ENCODE measurements around the gene EZH2. TPM values are rescaled to one million over a fixed set of nuclear protein-coding genes. Genes with fewer than 3 reads are reported as not detected.

The EZH2 gene
- total RNA-seq, 1 donor from 2014 or later, result 37.5 TPM

GRCh38 chr7:148803094-148803493 lies 81.0 kb downstream of the EZH2 start:
- no peaks in the 10 kb centered on the region for H3K9me3 Mint-ChIP-seq (ENCODE audit: unreplicated experiment)
- DNase-seq (ENCODE audit: low spot score), result no peak
- H3K4me1 Mint-ChIP-seq (ENCODE audit: unreplicated experiment), result no peaks in the 10 kb centered on the region
- TF ChIP-seq CTCF (IDR thresholded peaks at IDR 0.05; ENCODE audit: unreplicated experiment), result no peak
- H3K27me3 Mint-ChIP-seq (ENCODE audit: unreplicated experiment), result peaks cover 4% of the 10 kb centered on the region
- no peak overlapping the region for H3K4me3 Mint-ChIP-seq (ENCODE audit: unreplicated experiment)
- no peak overlapping the region for H3K27ac Mint-ChIP-seq (ENCODE audit: unreplicated experiment)
- peaks cover 48% of the 10 kb centered on the region for H3K36me3 Mint-ChIP-seq (ENCODE audit: low read depth, unreplicated experiment)

GRCh38 chr7:148802101-148802493 lies 82.0 kb downstream of the EZH2 start:
- no peak for TF ChIP-seq CTCF (IDR thresholded peaks at IDR 0.05; ENCODE audit: unreplicated experiment)
- Mint-ChIP-seq H3K4me3 (ENCODE audit: unreplicated experiment) (no peak overlapping the region), H3K27ac (ENCODE audit: unreplicated experiment) (no peak overlapping the region), H3K9me3 (ENCODE audit: unreplicated experiment) (no peaks in the 10 kb centered on the region), H3K36me3 (ENCODE audit: low read depth, unreplicated experiment) (peaks cover 48% of the 10 kb centered on the region), H3K4me1 (ENCODE audit: unreplicated experiment) (no peaks in the 10 kb centered on the region), H3K27me3 (ENCODE audit: unreplicated experiment) (peaks cover 4% of the 10 kb centered on the region)
- no peak for DNase-seq (ENCODE audit: low spot score)

GRCh38 chr7:148800677-148801076 lies 83.4 kb downstream of the EZH2 start:
- peaks cover 4% of the 10 kb centered on the region for H3K27me3 Mint-ChIP-seq (ENCODE audit: unreplicated experiment)
- TF ChIP-seq CTCF (IDR thresholded peaks at IDR 0.05; ENCODE audit: unreplicated experiment), result no peak
- H3K4me3 Mint-ChIP-seq (ENCODE audit: unreplicated experiment), result no peak overlapping the region
- peaks cover 46% of the 10 kb centered on the region for H3K36me3 Mint-ChIP-seq (ENCODE audit: low read depth, unreplicated experiment)
- H3K27ac Mint-ChIP-seq (ENCODE audit: unreplicated experiment), result no peak overlapping the region
- DNase-seq (ENCODE audit: low spot score), result no peak
- no peaks in the 10 kb centered on the region for H3K4me1 Mint-ChIP-seq (ENCODE audit: unreplicated experiment)
- no peaks in the 10 kb centered on the region for H3K9me3 Mint-ChIP-seq (ENCODE audit: unreplicated experiment)

- Mint-ChIP-seq H3K4me1 (ENCODE audit: unreplicated experiment) (no peaks in the 10 kb centered on the region), H3K36me3 (ENCODE audit: low read depth, unreplicated experiment) (peaks cover 44% of the 10 kb centered on the region), H3K9me3 (ENCODE audit: unreplicated experiment) (no peaks in the 10 kb centered on the region), H3K27ac (ENCODE audit: unreplicated experiment) (no peak overlapping the region), H3K4me3 (ENCODE audit: unreplicated experiment) (no peak overlapping the region), H3K27me3 (ENCODE audit: unreplicated experiment) (peaks cover 4% of the 10 kb centered on the region)
- no peak for DNase-seq (ENCODE audit: low spot score)
- no peak for TF ChIP-seq CTCF (IDR thresholded peaks at IDR 0.05; ENCODE audit: unreplicated experiment)
These were observed 84.1 kb downstream of the EZH2 start for GRCh38 chr7:148799893-148800555.

- TF ChIP-seq CTCF (IDR thresholded peaks at IDR 0.05; ENCODE audit: unreplicated experiment), result no peak
- H3K27ac Mint-ChIP-seq (ENCODE audit: unreplicated experiment), result no peak overlapping the region
- no peak for DNase-seq (ENCODE audit: low spot score)
- peaks cover 4% of the 10 kb centered on the region for H3K27me3 Mint-ChIP-seq (ENCODE audit: unreplicated experiment)
- H3K9me3 Mint-ChIP-seq (ENCODE audit: unreplicated experiment), result no peaks in the 10 kb centered on the region
- H3K36me3 Mint-ChIP-seq (ENCODE audit: low read depth, unreplicated experiment), result peaks cover 54% of the 10 kb centered on the region
- no peak overlapping the region for H3K4me3 Mint-ChIP-seq (ENCODE audit: unreplicated experiment)
- H3K4me1 Mint-ChIP-seq (ENCODE audit: unreplicated experiment), result no peaks in the 10 kb centered on the region
These were observed 87.2 kb downstream of the EZH2 start for GRCh38 chr7:148796841-148797240.
